Vagina (tissue), 2 donors: ENCODE measurements around the gene CCR7.

ENCODE experiments used
- CTCF ChIP-seq, 3 experiments: fragments of 450-650 bp in 2 of 3; fragments of 200-600 bp in 1 of 3; sonication (generic) in 1 of 3; IDR thresholded peaks; one replicate each; pipeline ENCODE4 v1.5.1; 2017 to 2019; ENCODE audit warnings: antibody characterized with exemption in 3 of 3, mild to moderate bottlenecking in 2 of 3, moderate library complexity in 2 of 3
- POLR2A ChIP-seq, 2 donors: fragments of 450-650 bp; IDR thresholded peaks; one replicate each; pipeline ENCODE4 v1.6.1; 2017; ENCODE audit warnings: antibody characterized with exemption in 2 of 2, mild to moderate bottlenecking in 2 of 2, moderate library complexity in 2 of 2
- POLR2AphosphoS5 ChIP-seq, 2 donors: sonication (generic); formaldehyde crosslinking; IDR thresholded peaks; one replicate each; pipeline ENCODE4 v1.9.0; 2017; ENCODE audit warnings: antibody characterized with exemption in 2 of 2, mild to moderate bottlenecking in 2 of 2, low read depth in 1 of 2; ENCODE audit not compliant: insufficient read depth in 1 of 2

- TF ChIP-seq CTCF (IDR thresholded peaks at IDR 0.05) (no peak), POLR2A (IDR thresholded peaks at IDR 0.05) (no peak), POLR2AphosphoS5 (IDR thresholded peaks at IDR 0.05; ENCODE audit: insufficient read depth in 1 of 2, low read depth in 1 of 2) (peak; percentile 38 to 63)
These were observed 18.0 kb downstream of the CCR7 start for GRCh38 chr17:40547079-40547784.
